ENCODE data around the gene KCNH5.
"Not testable (repeated sequence)": the region's sequence is repeated elsewhere in the genome, so short reads cannot be mapped to it uniquely, and the experiment has no call there.

KCNH5 gene

GRCh38 chr14:62882967-62883366, 162.3 kb downstream of the KCNH5 start:
- DNase-seq = no peak

- DNase-seq = no peak
These were observed 178.9 kb downstream of the KCNH5 start for GRCh38 chr14:62866376-62866775.

- DNase-seq = no peak
These were observed 180.7 kb downstream of the KCNH5 start for GRCh38 chr14:62864588-62864987.

- not testable (repeated sequence) for DNase-seq
These were observed 187.2 kb downstream of the KCNH5 start for GRCh38 chr14:62858011-62858410.

GRCh38 chr14:62854951-62855350, 190.3 kb downstream of the KCNH5 start:
- DNase-seq = no peak

- DNase-seq = no peak
These were observed 198.1 kb downstream of the KCNH5 start for GRCh38 chr14:62847168-62847567.

- no peak for DNase-seq
These were observed 200.7 kb downstream of the KCNH5 start for GRCh38 chr14:62844546-62844945.

- DNase-seq = no peak
These were observed 221.2 kb downstream of the KCNH5 start for GRCh38 chr14:62824086-62824485.

- DNase-seq = no peak
These were observed 225.3 kb downstream of the KCNH5 start for GRCh38 chr14:62819931-62820330.

- no peak for DNase-seq
These were observed 237.6 kb downstream of the KCNH5 start for GRCh38 chr14:62807636-62808035.

GRCh38 chr14:62800577-62800976, 244.7 kb downstream of the KCNH5 start:
- DNase-seq = no peak

- DNase-seq = no peak
These were observed 248.8 kb downstream of the KCNH5 start for GRCh38 chr14:62796431-62796830.

GRCh38 chr14:62792578-62792977, 252.7 kb downstream of the KCNH5 start:
- DNase-seq = no peak

GRCh38 chr14:62781328-62781727, 263.9 kb downstream of the KCNH5 start:
- DNase-seq = not testable (repeated sequence)

GRCh38 chr14:62778852-62779251, 266.4 kb downstream of the KCNH5 start:
- DNase-seq = no peak

- no peak for DNase-seq
These were observed 266.9 kb downstream of the KCNH5 start for GRCh38 chr14:62778310-62778709.

GRCh38 chr14:62777510-62777909, 267.7 kb downstream of the KCNH5 start:
- no peak for DNase-seq

- DNase-seq = no peak
These were observed 269.0 kb downstream of the KCNH5 start for GRCh38 chr14:62776300-62776699.

GRCh38 chr14:62768753-62769152, 276.5 kb downstream of the KCNH5 start:
- no peak for DNase-seq

- DNase-seq = no peak
These were observed 281.3 kb downstream of the KCNH5 start for GRCh38 chr14:62763951-62764350.

- DNase-seq = no peak
These were observed 285.5 kb downstream of the KCNH5 start for GRCh38 chr14:62759796-62760195.

- not testable (repeated sequence) for DNase-seq
These were observed 298.4 kb downstream of the KCNH5 start for GRCh38 chr14:62746881-62747280.

- DNase-seq = no peak
These were observed 299.8 kb downstream of the KCNH5 start for GRCh38 chr14:62745496-62745895.

GRCh38 chr14:62743560-62743959, 301.7 kb downstream of the KCNH5 start:
- no peak for DNase-seq

- no peak for DNase-seq
These were observed 302.1 kb downstream of the KCNH5 start for GRCh38 chr14:62743118-62743517.

- DNase-seq = no peak
These were observed 305.6 kb downstream of the KCNH5 start for GRCh38 chr14:62739647-62740046.

Measured in DMS79 treated with DMSO at 0.1 percent for 48 hours (cell line).